Esophagus squamous epithelium (tissue), 5 donors: ENCODE results near the gene ZNF491. TPM values are rescaled to one million over a fixed set of nuclear protein-coding genes. Genes with fewer than 3 reads are reported as not detected.

Experiments used
- DNase-seq: peaks from one replicate; lab custom pipeline; 2025; lab: John Stamatoyannopoulos, UW
- H3K27ac ChIP-seq, 4 donors: fragments of 200-600 bp; sonication (generic); one replicate each; pipeline ENCODE4 v1.5.1; 2016 to 2019; ENCODE audit warnings: mild to moderate bottlenecking in 1 of 4
- H3K27me3 ChIP-seq, 4 donors: fragments of 200-600 bp; sonication (generic); 1 replicate in 3 of 4; 2 replicates in 1 of 4; pipeline versions ENCODE4 v1.5.1 to v1.6.0; 2017 to 2021; ENCODE audit warnings: antibody characterized with exemption in 1 of 4
- H3K36me3 ChIP-seq, 3 donors: fragments of 200-600 bp; sonication (generic); one replicate each; pipeline ENCODE4 v1.5.1; 2016 to 2019
- H3K4me1 ChIP-seq, 3 donors: fragments of 200-600 bp; sonication (generic); one replicate each; pipeline ENCODE4 v1.5.1; 2017 to 2019
- H3K4me3 ChIP-seq, 4 donors: fragments of 200-600 bp; sonication (generic); 1 replicate in 3 of 4; 2 replicates in 1 of 4; pipeline ENCODE4 v1.5.1; 2016 to 2019; ENCODE audit warnings: mild to moderate bottlenecking in 2 of 4, moderate library complexity in 1 of 4
- H3K9me3 ChIP-seq, 3 donors: fragments of 200-600 bp; sonication (generic); one replicate each; pipeline ENCODE4 v1.5.1; 2016 to 2019
- CTCF ChIP-seq, 6 experiments: fragments of 450-650 bp in 4 of 6; fragments of 200-600 bp in 2 of 6; sonication (generic) in 2 of 6; IDR thresholded peaks; one replicate each; pipeline ENCODE4 v1.5.1; 2016 to 2019; ENCODE audit warnings: antibody characterized with exemption in 6 of 6, mild to moderate bottlenecking in 4 of 6, moderate library complexity in 4 of 6
- POLR2A ChIP-seq, 4 donors: fragments of 450-650 bp; IDR thresholded peaks; one replicate each; pipeline ENCODE4 v1.6.1; 2017; ENCODE audit warnings: antibody characterized with exemption in 4 of 4, mild to moderate bottlenecking in 4 of 4, moderate library complexity in 3 of 4
- WGBS, 2 donors: methylation state at CpG; one replicate each; pipeline ENCODE4 v1.1.5; 2018; 5-methylcytosine and 5-hydroxymethylcytosine counted together
- intact Hi-C: fragments of 100-400 bp; cut with DNase I; formaldehyde crosslinking; loops from one replicate; pipeline ENCODE4 v1.15.0; 2022
- total RNA-seq, 4 donors: library from RNA; depleted of rRNA; stranded (reverse); fragments of >200 nt; gene quantifications; one replicate each; pipeline ENCODE4 v1.1.0, GENCODE V29; 2016
- donor health status: DM: yes; HTN: yes; CAD: no.

The ZNF491 gene
- 1 to 10 TPM in 1 of 4 donors, under 1 TPM in 3; 0.13 to 2.3 (median 0.82) TPM for total RNA-seq

- Histone ChIP-seq H3K36me3 (no peaks in the 10 kb centered on the region), H3K4me1 (peaks cover 7 to 26% (median 11%) of the 10 kb centered on the region in 3 donors), H3K4me3 (peak within 1 kb of the TSS; percentile 61 to 82 (median 64)), H3K27me3 (no peaks in the 10 kb centered on the region), H3K27ac (peak within 1 kb of the TSS; percentile 64 to 87 (median 81)), H3K9me3 (no peaks in the 10 kb centered on the region)
- intact Hi-C loops = loop anchor here (5.0 kb wide), 1 partner anchor 344 kb away; the partner anchor contains the start of gene ZNF20
- DNase-seq = peak; percentile 26
- 1 to 6% methylated on average over 10 to 14 of the region's 56 CpGs for WGBS, 2 donors
- TF ChIP-seq CTCF (IDR thresholded peaks at IDR 0.05) = peak in 4 of 6 experiments; percentile 10 to 32 (median 27)
- peak in 2 of 4 donors; percentile 48 to 75 for TF ChIP-seq POLR2A (IDR thresholded peaks at IDR 0.05)
Observed at GRCh38 chr19:11798391-11799330, at the start of gene ZNF491. Gene ZNF491, plus strand, starts transcription at chr19:11798523. Its CDS starts 7,431 bp downstream, at chr19:11805954.

GRCh38 chr19:11749751-11750150, 48.6 kb upstream of the ZNF491 start:
- H3K4me1 ChIP-seq = no peaks in the 10 kb centered on the region
- DNase-seq = no peak
- WGBS, 2 donors = 47 to 60% methylated on average over 2 of the region's 2 CpGs
- H3K4me3 ChIP-seq = no peak overlapping the region
- no peaks in the 10 kb centered on the region for H3K36me3 ChIP-seq
- intact Hi-C loops = no loop called here
- no peak overlapping the region for H3K27ac ChIP-seq
- TF ChIP-seq CTCF (IDR thresholded peaks at IDR 0.05) (no peak), POLR2A (IDR thresholded peaks at IDR 0.05) (no peak)
- peaks cover 0 to 46% (median 5%) of the 10 kb centered on the region in 3 donors for H3K9me3 ChIP-seq
- peaks cover 0 to under 1% (median 0%) of the 10 kb centered on the region in 4 donors for H3K27me3 ChIP-seq

- DNase-seq = no peak
- Histone ChIP-seq H3K9me3 (peaks cover 0 to 48% (median 12%) of the 10 kb centered on the region in 3 donors), H3K4me3 (no peak overlapping the region), H3K36me3 (no peaks in the 10 kb centered on the region), H3K27ac (no peak overlapping the region), H3K4me1 (no peaks in the 10 kb centered on the region), H3K27me3 (peaks cover 0 to 4% (median 0%) of the 10 kb centered on the region in 4 donors)
- TF ChIP-seq POLR2A (IDR thresholded peaks at IDR 0.05) (no peak), CTCF (IDR thresholded peaks at IDR 0.05) (no peak)
- intact Hi-C loops = no loop called here
- 81 to 89% methylated on average over 2 of the region's 2 CpGs for WGBS, 2 donors
Observed at GRCh38 chr19:11752244-11752736, 46.0 kb upstream of the ZNF491 start.

GRCh38 chr19:11754663-11755062, 43.7 kb upstream of the ZNF491 start:
- H3K27me3 ChIP-seq = peaks cover 0 to 4% (median 0%) of the 10 kb centered on the region in 4 donors
- H3K4me3 ChIP-seq = no peak overlapping the region
- no peak overlapping the region for H3K27ac ChIP-seq
- H3K36me3 ChIP-seq = no peaks in the 10 kb centered on the region
- no peak for TF ChIP-seq CTCF (IDR thresholded peaks at IDR 0.05)
- no peak for TF ChIP-seq POLR2A (IDR thresholded peaks at IDR 0.05)
- intact Hi-C loops = no loop called here
- 72 to 79% methylated on average over 4 of the region's 4 CpGs for WGBS, 2 donors
- no peaks in the 10 kb centered on the region for H3K4me1 ChIP-seq
- H3K9me3 ChIP-seq = peaks cover 0 to 33% (median 9%) of the 10 kb centered on the region in 3 donors
- DNase-seq = no peak

GRCh38 chr19:11756965-11757364, 41.4 kb upstream of the ZNF491 start:
- Histone ChIP-seq H3K27me3 (peaks cover 0 to 4% (median 0%) of the 10 kb centered on the region in 4 donors), H3K4me3 (no peak overlapping the region), H3K9me3 (peaks cover 0 to 25% (median 7%) of the 10 kb centered on the region in 3 donors), H3K27ac (no peak overlapping the region), H3K4me1 (no peaks in the 10 kb centered on the region), H3K36me3 (no peaks in the 10 kb centered on the region)
- 77 to 86% methylated on average over 1 of the region's 1 CpG for WGBS, 2 donors
- no peak for TF ChIP-seq POLR2A (IDR thresholded peaks at IDR 0.05)
- no peak for TF ChIP-seq CTCF (IDR thresholded peaks at IDR 0.05)
- intact Hi-C loops = no loop called here
- DNase-seq = no peak
